HG03558 (cell line): ENCODE data around the gene KCNA1.

ENCODE experiments used
- ATAC-seq: cut with Tn5 transposase; IDR thresholded peaks from one replicate; pipeline ENCODE4 v1.9.1; 2021; ENCODE audit warnings: moderate number of reproducible peaks; ENCODE audit not compliant: unreplicated experiment; ENCODE audit errors: extremely low read depth

Gene KCNA1

DNA sequence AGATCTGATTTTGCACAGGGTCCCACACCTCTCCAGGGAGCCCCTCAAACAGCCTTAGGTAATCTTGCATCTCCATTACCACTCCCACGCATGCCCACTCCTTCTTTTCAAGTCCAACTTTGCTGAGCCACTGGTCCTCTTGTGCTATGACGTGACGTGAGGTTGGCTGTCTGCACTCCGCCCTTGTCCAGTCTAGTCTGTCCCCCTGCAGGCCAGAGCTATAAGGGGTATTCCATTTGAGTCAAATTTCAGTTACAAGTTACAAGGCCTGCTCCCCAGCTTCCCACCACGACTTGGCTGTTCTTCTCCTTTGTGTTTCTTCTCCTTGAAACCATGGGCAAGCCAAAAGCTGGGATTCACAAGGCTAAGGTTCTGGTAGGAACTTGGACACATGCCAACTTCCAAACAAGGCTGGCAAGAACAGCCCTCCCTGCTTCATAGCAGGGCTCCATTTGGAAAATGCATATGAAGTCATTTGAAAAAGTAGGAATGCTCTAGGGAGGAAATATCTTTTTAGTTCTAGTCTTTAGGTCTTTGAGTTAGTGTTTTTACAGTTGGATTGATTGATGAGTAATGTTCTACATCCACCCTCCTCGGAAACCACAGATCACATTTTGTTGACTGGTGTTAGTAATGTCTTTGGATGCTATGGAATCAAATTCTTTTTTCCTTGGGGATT is 49.1 kb downstream of the KCNA1 start:
- ATAC-seq: no peak

GRCh38 chr12:4959381-4959780 is 49.7 kb downstream of the KCNA1 start:
- ATAC-seq: no peak

DNA sequence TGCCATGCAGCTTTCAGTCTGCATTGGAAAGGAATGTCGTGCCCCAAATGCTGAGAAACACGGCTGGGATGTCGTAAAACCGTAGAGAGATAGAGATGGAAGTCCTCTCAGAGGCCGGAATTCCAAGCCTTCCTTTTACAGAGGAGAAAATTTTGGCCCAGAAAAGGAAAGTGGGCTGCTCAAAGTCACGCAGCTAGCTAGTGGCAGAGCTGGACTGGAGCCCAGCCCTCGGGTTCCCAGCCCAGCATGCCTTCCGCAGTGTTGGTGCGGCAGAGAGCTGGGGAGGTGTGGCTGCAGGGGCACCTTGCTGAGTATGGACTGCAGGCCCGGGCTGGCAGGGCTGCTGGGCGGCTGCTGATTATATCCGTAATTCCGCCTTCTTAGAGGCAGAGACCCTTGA is 50.3 kb downstream of the KCNA1 start:
- no peak for ATAC-seq

DNA sequence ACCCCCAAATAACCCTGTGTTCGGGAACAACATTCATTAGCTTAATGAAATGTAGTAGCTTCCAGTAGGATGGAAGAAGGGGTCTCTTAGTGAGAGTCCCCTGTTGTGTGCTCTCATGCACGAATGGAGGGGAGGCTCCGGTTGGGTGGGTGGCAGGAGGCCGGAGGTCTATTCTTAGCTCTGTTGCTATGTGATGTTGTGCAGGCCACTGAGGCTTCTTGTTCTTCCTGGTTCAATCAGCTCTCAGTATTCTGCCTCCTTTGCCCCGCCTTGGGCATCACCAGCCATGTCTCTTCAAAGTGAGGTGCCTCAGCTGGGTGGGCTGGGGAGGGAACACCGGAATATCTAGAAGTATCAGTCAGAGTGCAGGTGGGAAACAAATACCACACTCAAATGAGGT is 50.8 kb downstream of the KCNA1 start:
- ATAC-seq: no peak

DNA sequence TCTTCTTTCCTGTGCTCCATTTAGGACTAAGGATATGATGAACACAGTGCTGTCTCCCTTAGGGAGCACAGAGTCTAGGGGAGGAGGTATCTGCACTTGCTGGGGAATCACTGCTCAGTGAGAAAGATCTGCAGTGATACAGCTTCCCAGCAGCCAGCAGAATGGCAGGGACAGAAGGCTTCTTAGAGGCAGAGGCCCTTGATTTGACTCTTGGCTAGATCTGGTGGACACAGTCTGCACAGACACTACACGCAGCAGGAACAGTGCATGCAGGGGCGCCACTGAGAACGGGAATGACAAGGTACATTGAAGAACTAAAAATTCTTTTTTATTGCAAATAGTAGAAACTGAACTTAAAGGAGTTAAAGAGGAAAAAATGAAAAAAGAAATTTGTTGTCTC is 51.6 kb downstream of the KCNA1 start:
- no peak for ATAC-seq

GRCh38 chr12:4962539-4963486 is 53.1 kb downstream of the KCNA1 start:
- no peak for ATAC-seq
